ENCODE results near the gene APLF. TPM values are rescaled to one million over a fixed set of nuclear protein-coding genes. Genes with fewer than 3 reads are reported as not detected.
"Not testable (repeated sequence)": the region's sequence is repeated elsewhere in the genome, so short reads cannot be mapped to it uniquely, and the experiment has no call there.

APLF gene
- total RNA-seq, 2 donors from 2014 or later = 6.3 to 9.2 TPM

DNA sequence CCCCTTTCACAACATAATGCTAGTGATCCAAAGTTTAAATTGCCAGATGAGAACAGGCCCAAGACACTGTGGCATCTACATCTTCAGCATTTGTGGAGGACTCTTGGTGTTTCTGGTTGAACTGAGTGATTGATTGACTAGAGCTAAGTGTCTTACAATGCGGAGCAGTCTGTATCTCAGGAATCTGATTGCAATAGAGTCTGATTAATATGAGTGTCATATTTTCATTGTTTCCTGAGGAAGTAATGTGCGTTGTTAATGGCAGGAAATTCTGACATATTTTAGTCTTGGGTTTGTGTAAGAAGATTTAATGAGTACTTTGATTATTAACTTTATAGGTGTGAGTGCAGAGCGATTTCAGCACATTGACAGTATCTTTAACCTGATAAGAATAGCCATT, 94.0 kb downstream of the APLF start:
- DNase-seq (ENCODE audit: low spot score) = no peak
- intact Hi-C loops (cut with DNase I) = no loop called here

GRCh38 chr2:68562934-68563333, 95.5 kb downstream of the APLF start:
- no peak for DNase-seq (ENCODE audit: low spot score)
- intact Hi-C loops (cut with DNase I) = no loop called here

DNA sequence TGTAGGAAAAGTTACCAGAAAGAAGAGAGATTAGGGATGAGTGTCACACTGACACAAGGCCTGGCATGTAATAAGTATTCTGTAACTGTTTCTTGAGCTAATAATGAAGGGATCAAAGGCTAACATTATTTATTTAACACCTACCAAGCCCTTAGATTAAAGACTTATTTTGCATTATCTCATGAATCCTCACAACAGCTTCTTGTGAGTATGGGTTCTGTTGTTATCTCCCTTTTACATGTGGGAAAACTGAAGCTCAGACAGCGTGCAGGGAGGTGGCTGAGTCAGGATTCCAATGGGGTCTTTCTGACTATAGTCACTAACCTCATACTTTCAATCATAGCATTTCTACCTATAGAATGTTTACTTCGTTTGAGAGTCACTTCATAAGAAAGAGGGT, 97.0 kb downstream of the APLF start:
- DNase-seq (ENCODE audit: low spot score) = no peak
- intact Hi-C loops (cut with DNase I) = no loop called here

- DNase-seq (ENCODE audit: low spot score) = no peak
- intact Hi-C loops (cut with DNase I) = no loop called here
These were observed 97.9 kb downstream of the APLF start for GRCh38 chr2:68565273-68565672.

DNA sequence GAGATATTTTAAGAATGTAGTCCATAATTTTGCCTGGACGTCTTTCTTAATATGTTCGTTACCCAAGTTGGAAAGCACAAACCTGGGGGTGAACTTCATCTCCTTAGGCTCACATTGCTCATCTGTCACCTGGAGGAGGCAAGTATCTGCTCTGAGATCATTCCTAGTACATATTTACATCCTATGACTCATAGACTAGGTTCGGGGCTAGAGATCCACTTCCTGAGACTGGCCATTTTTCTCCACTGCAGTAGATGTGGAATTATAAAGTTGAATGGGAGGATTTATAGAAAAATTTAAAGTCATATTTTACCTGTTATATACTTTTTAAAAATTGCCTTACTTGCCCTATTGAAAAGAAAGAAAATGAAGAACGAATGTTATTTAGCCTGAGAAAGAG, 98.5 kb downstream of the APLF start:
- intact Hi-C loops (cut with DNase I) = loop anchor here in 1 of 2 donors (2.0 kb wide), 1 partner anchor 27 kb away; no protein-coding TSS in a partner anchor
- DNase-seq (ENCODE audit: low spot score) = no peak

- intact Hi-C loops (cut with DNase I) = loop anchor here in 1 of 2 donors (2.0 kb wide), 1 partner anchor 28 kb away; no protein-coding TSS in a partner anchor
These were observed 99.0 kb downstream of the APLF start for GRCh38 chr2:68566362-68566761.

GRCh38 chr2:68568116-68568515, 100.7 kb downstream of the APLF start:
- no peak for DNase-seq (ENCODE audit: low spot score)
- intact Hi-C loops (cut with DNase I) = no loop called here

More at GRCh38 chr2:68566362-68566761, 99.0 kb downstream of the APLF start:
- DNase-seq (ENCODE audit: low spot score) = no peak

DNA sequence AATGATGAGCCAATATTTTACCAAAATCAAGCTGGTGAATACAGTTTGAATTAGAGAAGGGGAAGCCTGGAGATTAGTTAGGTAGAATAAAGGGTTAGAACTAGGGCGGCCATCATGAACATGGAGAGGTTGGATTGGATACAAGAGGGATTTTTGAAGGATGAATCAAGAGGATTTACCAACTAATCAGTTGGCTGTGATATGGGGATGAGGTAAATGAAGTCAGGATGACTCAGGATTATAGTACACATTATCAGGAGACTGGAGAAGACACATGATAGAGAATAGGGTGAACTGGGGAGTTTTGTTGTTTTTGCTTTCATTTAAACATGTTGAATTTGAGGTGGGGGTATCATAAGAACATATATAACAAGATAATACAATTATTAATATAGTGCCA, 102.2 kb downstream of the APLF start:
- DNase-seq (ENCODE audit: low spot score) = no peak
- intact Hi-C loops (cut with DNase I) = no loop called here

- intact Hi-C loops (cut with DNase I) = not testable (repeated sequence)
These were observed 103.0 kb downstream of the APLF start for GRCh38 chr2:68570434-68570833.

DNA sequence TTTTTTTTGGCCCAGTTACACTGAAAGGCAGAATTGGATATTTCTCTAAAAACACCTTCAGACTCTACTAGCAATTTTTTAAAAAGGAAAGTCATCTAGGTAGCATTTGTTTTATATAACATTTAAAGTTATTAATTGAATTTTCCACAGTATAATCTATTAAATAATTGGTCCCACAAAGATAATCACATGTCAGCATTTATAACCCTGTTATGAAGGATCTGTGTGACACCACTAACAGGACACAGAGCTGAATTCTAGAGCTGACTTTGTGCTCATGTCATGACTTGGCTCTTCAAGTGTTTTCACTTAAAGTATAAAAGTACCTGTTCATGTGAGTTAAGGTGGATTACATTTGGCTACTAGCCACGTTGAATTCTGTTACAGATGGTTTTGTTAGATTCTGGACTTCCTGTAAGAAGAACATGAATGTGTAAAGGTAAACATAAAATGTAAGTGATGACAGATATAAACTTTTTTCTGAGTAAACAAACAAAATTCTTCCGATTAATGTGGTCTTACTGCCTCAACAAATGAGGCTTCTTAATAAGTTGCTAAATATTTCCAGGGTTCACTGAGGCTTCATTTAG, 106.9 kb downstream of the APLF start:
- DNase-seq (ENCODE audit: low spot score) = no peak
- intact Hi-C loops (cut with DNase I) = no loop called here

More at GRCh38 chr2:68570434-68570833, 103.0 kb downstream of the APLF start:
- DNase-seq (ENCODE audit: low spot score) = not testable (repeated sequence)

DNA sequence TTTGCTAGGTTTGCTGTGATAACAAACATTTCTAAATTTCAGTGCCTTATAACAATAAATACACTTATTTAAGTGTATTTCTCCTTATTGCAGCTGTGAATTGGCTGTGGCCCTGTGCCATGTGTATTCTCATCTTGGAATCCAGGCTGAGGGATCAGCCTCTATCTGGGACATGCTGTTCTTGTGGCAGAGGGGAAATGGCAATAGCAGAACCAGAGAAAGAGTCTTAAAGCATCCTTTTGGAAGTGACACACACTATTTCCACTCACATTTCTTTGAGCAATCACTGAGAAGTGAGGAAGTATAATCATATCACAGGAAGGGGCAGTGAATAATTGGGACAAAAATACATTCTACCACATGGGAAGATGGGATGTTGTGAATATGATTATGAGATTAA, 109.8 kb downstream of the APLF start:
- no peak for DNase-seq (ENCODE audit: low spot score)
- intact Hi-C loops (cut with DNase I) = no loop called here

DNA sequence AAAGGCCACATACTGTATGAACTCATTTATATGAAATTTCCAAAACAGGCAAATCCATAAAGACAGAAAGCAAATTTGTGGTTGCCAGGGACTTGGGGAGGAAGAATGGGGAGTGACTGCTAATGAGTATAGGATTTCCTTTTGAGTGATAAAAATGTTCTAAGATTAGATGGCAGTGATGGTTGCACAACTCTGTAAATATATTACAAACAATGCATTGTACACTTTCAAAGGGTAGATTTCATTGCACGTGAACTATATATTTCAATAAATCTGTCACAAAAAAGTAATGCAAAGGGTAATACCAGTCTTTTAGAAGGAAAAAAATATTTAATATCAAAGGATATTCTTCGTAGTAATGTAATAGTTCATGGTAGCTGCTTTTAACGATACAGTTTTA, 112.3 kb downstream of the APLF start:
- DNase-seq (ENCODE audit: low spot score) = no peak
- intact Hi-C loops (cut with DNase I) = no loop called here

DNA sequence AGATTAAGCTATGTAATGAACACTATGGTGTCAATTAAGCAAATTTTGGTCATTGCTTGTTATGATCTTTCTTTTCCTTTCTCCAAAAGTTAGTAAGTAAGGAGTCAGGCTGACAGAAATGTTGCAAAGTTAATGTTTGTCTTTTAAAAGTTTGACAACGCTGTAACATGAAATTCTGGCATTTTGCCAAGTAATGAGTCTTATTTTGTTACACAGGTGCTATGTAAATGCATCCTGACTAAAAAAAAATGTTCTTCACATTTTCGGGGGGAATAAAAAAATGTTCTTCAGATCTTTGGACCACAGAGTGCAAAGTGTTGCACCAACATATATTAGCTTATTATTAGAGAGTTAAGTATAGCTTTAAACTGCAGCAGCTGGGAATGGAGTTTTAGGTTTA, 121.2 kb downstream of the APLF start:
- intact Hi-C loops (cut with DNase I) = no loop called here
- DNase-seq (ENCODE audit: low spot score) = no peak

- DNase-seq (ENCODE audit: low spot score) = no peak
- intact Hi-C loops (cut with DNase I) = no loop called here
These were observed 122.6 kb downstream of the APLF start for GRCh38 chr2:68589963-68590362.

DNA sequence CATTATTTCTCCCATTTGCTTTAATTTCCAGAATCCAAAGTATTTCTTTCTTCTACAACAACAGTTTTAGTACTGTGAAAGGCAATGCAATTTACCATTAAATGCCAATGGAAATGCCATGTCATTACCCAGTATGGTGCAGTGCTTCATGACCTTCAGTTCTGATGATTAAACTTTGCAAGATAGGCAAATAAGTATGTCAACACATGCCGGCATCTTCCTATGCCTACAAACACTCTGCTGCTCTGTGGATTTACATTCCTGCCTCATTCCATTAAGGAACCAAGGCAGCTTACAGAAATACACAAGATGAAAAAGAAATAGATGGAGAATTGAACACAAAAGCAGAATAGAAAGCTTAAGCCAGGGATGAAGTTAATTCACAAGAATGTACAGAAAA, 123.3 kb downstream of the APLF start:
- intact Hi-C loops (cut with DNase I) = no loop called here
- DNase-seq (ENCODE audit: low spot score) = no peak

GRCh38 chr2:68591225-68591624, 123.8 kb downstream of the APLF start:
- intact Hi-C loops (cut with DNase I) = no loop called here
- no peak for DNase-seq (ENCODE audit: low spot score)

- no peak for DNase-seq (ENCODE audit: low spot score)
- intact Hi-C loops (cut with DNase I) = no loop called here
These were observed 126.7 kb downstream of the APLF start for GRCh38 chr2:68594041-68594440.

- intact Hi-C loops (cut with DNase I) = no loop called here
These were observed 127.5 kb downstream of the APLF start for GRCh38 chr2:68594674-68595492.

GRCh38 chr2:68595493-68595785, 128.1 kb downstream of the APLF start:
- DNase-seq (ENCODE audit: low spot score); intact Hi-C loops (cut with DNase I): not testable (repeated sequence)

More at GRCh38 chr2:68594674-68595492, 127.5 kb downstream of the APLF start:
- DNase-seq (ENCODE audit: low spot score) = no peak

DNA sequence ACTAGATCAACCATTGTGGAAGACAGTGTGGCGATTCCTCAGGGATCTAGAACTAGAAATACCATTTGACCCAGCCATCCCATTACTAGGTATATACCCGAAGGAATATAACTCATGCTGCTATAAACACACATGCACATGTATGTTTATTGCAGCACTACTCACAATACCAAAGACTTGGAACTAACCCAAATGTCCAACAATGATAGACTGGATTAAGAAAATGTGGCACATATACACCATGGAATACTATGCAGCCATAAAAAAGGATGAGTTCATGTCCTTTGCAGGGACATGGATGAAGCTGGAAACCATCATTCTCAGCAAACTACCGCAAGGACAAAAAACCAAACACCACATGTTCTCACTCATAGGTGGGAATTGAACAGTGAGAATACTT, 133.1 kb downstream of the APLF start:
- intact Hi-C loops (cut with DNase I) = not testable (repeated sequence)

DNA sequence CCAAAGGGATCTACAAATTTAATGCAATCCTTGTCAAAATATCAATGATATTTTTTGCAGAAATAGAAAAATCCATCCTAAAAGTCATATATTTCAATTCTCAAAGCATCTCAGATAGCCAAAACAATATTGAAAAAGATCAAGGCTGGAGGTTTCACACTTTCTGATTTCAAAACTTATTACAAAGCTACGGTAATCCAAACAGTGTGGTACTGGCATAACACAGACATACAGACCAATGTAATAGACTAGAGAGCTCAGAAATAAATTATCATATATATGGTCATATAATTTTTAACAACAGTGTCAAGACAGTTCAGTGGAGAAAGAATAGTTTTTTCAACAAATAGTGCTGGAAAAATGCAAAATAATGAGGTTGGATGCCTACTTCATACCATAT, 135.7 kb downstream of the APLF start:
- intact Hi-C loops (cut with DNase I) = no loop called here
- DNase-seq (ENCODE audit: low spot score) = no peak

More for the DNA sequence above, 133.1 kb downstream of the APLF start:
- DNase-seq (ENCODE audit: low spot score) = not testable (repeated sequence)

Data from posterior vena cava (tissue), 2 donors.